GM12864 (cell line): ENCODE results near the gene PIK3R5.
A peak's percentile ranks its signal among the peaks of the same experiment; 100 is the strongest.

Experiments used
- DNase-seq: peaks from one replicate; pipeline ENCODE4 v3.0.0-alpha.2; 2011; ENCODE audit warnings: low read depth
- H3K4me3 ChIP-seq: 2 replicates; pipeline ENCODE4 v1.5.1; 2011; ENCODE audit warnings: mild to moderate bottlenecking, low read depth, low read length, control low read depth
- CTCF ChIP-seq: IDR thresholded peaks from 2 replicates; pipeline ENCODE4 v1.5.1; 2011; ENCODE audit warnings: low read depth, mild to moderate bottlenecking, moderate library complexity, low read length, control low read depth, inconsistent platforms; ENCODE audit errors: missing control alignments

Gene PIK3R5

GRCh38 chr17:8952191-8952590, 13.3 kb downstream of the PIK3R5 start:
- no peak for DNase-seq
- TF ChIP-seq CTCF: no peak
- H3K4me3 ChIP-seq: no peak overlapping the region

GRCh38 chr17:8951206-8951605, 14.3 kb downstream of the PIK3R5 start:
- no peak for DNase-seq
- H3K4me3 ChIP-seq: no peak overlapping the region
- TF ChIP-seq CTCF: no peak

GRCh38 chr17:8949061-8949661, 16.3 kb downstream of the PIK3R5 start:
- DNase-seq: no peak
- peak overlapping the region; percentile 25; the same call in 1 of the 2 replicates for H3K4me3 ChIP-seq

GRCh38 chr17:8948462-8948861, 17.0 kb downstream of the PIK3R5 start:
- no peak for TF ChIP-seq CTCF
- no peak overlapping the region for H3K4me3 ChIP-seq
- DNase-seq: no peak

More at GRCh38 chr17:8949061-8949661, 16.3 kb downstream of the PIK3R5 start:
- TF ChIP-seq CTCF: no peak

- no peak for DNase-seq
- H3K4me3 ChIP-seq: no peak overlapping the region
- no peak for TF ChIP-seq CTCF
Observed at GRCh38 chr17:8947201-8947600, 18.3 kb downstream of the PIK3R5 start.

- no peak overlapping the region for H3K4me3 ChIP-seq
- no peak for DNase-seq
- no peak for TF ChIP-seq CTCF
Observed at GRCh38 chr17:8946476-8946875, 19.0 kb downstream of the PIK3R5 start.

GRCh38 chr17:8946071-8946470, 19.4 kb downstream of the PIK3R5 start:
- TF ChIP-seq CTCF: no peak
- no peak overlapping the region for H3K4me3 ChIP-seq
- DNase-seq: no peak
